Trophoblast cell (in vitro differentiated cells and primary cell): ENCODE results near the gene NOP16.

Source experiments
- DNase-seq, 2 donors: peaks; one replicate each; pipeline ENCODE4 v3.0.0-alpha.2; 2016
- H2AFZ ChIP-seq: 2 replicates; pipeline ENCODE4 v1.6.1; 2013; ENCODE audit warnings: low read length, moderate library complexity, mild to moderate bottlenecking; ENCODE audit not compliant: insufficient read depth, poor library complexity
- H2AK5ac ChIP-seq: 2 replicates; pipeline ENCODE4 v1.6.1; 2013; ENCODE audit warnings: mild to moderate bottlenecking, low read length
- H2BK120ac ChIP-seq: 2 replicates; pipeline ENCODE4 v1.6.1; 2013; ENCODE audit warnings: low read length, mild to moderate bottlenecking, moderate library complexity; ENCODE audit not compliant: insufficient read depth, poor library complexity
- H2BK12ac ChIP-seq: 2 replicates; pipeline ENCODE4 v1.6.1; 2013; ENCODE audit warnings: mild to moderate bottlenecking, low read length, moderate library complexity
- H2BK5ac ChIP-seq: 2 replicates; pipeline ENCODE4 v1.6.1; 2013; ENCODE audit warnings: low read length, low read depth, moderate library complexity, mild to moderate bottlenecking; ENCODE audit not compliant: poor library complexity
- H3K14ac ChIP-seq: 2 replicates; pipeline ENCODE4 v1.6.1; 2013; ENCODE audit warnings: mild to moderate bottlenecking, low read length
- H3K18ac ChIP-seq: 2 replicates; pipeline ENCODE4 v1.6.1; 2013; ENCODE audit warnings: mild to moderate bottlenecking, low read length
- H3K23ac ChIP-seq: 2 replicates; pipeline ENCODE4 v1.6.1; 2013; ENCODE audit warnings: low read length
- H3K27ac ChIP-seq: 2 replicates; pipeline ENCODE4 v1.5.1; 2013; ENCODE audit warnings: low read depth, mild to moderate bottlenecking, inconsistent platforms, low read length, moderate library complexity
- H3K27me3 ChIP-seq: 2 replicates; pipeline ENCODE4 v1.6.1; 2013; ENCODE audit warnings: inconsistent platforms, mild to moderate bottlenecking, low read length, moderate library complexity; ENCODE audit not compliant: insufficient read depth
- H3K36me3 ChIP-seq, 2 experiments: 1 replicate in 1 of 2; 2 replicates in 1 of 2; pipeline ENCODE4 v1.6.1; 2013; ENCODE audit warnings: low read length in 2 of 2, mild to moderate bottlenecking in 2 of 2, moderate library complexity in 1 of 2; ENCODE audit not compliant: insufficient read depth in 2 of 2, control insufficient read depth in 1 of 2
- H3K4ac ChIP-seq: 2 replicates; pipeline ENCODE4 v1.6.1; 2013; ENCODE audit warnings: low read depth, mild to moderate bottlenecking, low read length, moderate library complexity
- H3K4me1 ChIP-seq, 2 experiments: 1 replicate in 1 of 2; 2 replicates in 1 of 2; pipeline ENCODE4 v1.6.1; 2013; ENCODE audit warnings: low read length in 2 of 2, mild to moderate bottlenecking in 2 of 2, moderate library complexity in 1 of 2; ENCODE audit not compliant: insufficient read depth in 2 of 2, control insufficient read depth in 1 of 2
- H3K4me2 ChIP-seq: 2 replicates; pipeline ENCODE4 v1.6.1; 2013; ENCODE audit warnings: inconsistent platforms, mild to moderate bottlenecking, low read length, moderate library complexity
- H3K4me3 ChIP-seq: 2 replicates; pipeline ENCODE4 v1.5.1; 2013; ENCODE audit warnings: mild to moderate bottlenecking, low read depth, low read length, inconsistent platforms
- H3K79me1 ChIP-seq: one replicate; pipeline ENCODE4 v1.6.1; 2013; ENCODE audit warnings: low read length
- H3K79me2 ChIP-seq: 2 replicates; pipeline ENCODE4 v1.6.1; 2013; ENCODE audit warnings: low read length, mild to moderate bottlenecking; ENCODE audit not compliant: control insufficient read depth, insufficient read depth, poor library complexity
- H3K9ac ChIP-seq: 2 replicates; pipeline ENCODE4 v1.6.1; 2013; ENCODE audit warnings: mild to moderate bottlenecking, low read length
- H3K9me3 ChIP-seq: 2 replicates; pipeline ENCODE4 v1.6.1; 2013; ENCODE audit warnings: low read depth, mild to moderate bottlenecking, control low read depth, inconsistent platforms, low read length; ENCODE audit not compliant: insufficient read depth
- H4K12ac ChIP-seq: 2 replicates; pipeline ENCODE4 v1.6.1; 2013; ENCODE audit warnings: low read depth, mild to moderate bottlenecking, low read length, moderate library complexity
- H4K8ac ChIP-seq: 2 replicates; pipeline ENCODE4 v1.6.1; 2013; ENCODE audit warnings: low read depth, mild to moderate bottlenecking, low read length, moderate library complexity
- H4K91ac ChIP-seq: one replicate; pipeline ENCODE4 v1.6.1; 2013; ENCODE audit warnings: low read depth, mild to moderate bottlenecking, low read length, moderate library complexity
- WGBS: extraction: QIAGEN DNeasy Blood & Tissue Kit; methylation state at CpG from one replicate; pipeline ENCODE4 v1.1.7; 2013; ENCODE audit warnings: missing lambda C conversion rate; ENCODE audit not compliant: insufficient read length, insufficient coverage; ENCODE audit errors: extremely low coverage; 5-methylcytosine and 5-hydroxymethylcytosine counted together

Gene NOP16

GRCh38 chr5:176342158-176342483 is 46.3 kb downstream of the NOP16 start:
- Histone ChIP-seq H3K36me3 (peaks cover 8 to 17% of the 10 kb centered on the region in 2 experiments), H3K27me3 (no peaks in the 10 kb centered on the region), H3K79me1 (no peaks in the 10 kb centered on the region), H2BK120ac (no peak overlapping the region), H3K4me3 (no peak overlapping the region), H3K4me2 (no peak overlapping the region), H2AFZ (no peak overlapping the region), H3K79me2 (no peaks in the 10 kb centered on the region), H4K12ac (no peak overlapping the region), H2BK5ac (no peak overlapping the region), H2BK12ac (no peak overlapping the region), H3K27ac (no peak overlapping the region), H2AK5ac (no peak overlapping the region), H4K8ac (no peak overlapping the region), H3K4me1 (no peaks in the 10 kb centered on the region), H3K14ac (no peak overlapping the region), H3K4ac (no peak overlapping the region), H3K9ac (no peak overlapping the region), H3K18ac (no peak overlapping the region), H4K91ac (no peak overlapping the region), H3K9me3 (no peaks in the 10 kb centered on the region), H3K23ac (no peak overlapping the region)
- WGBS, result no CpG with 5 or more reads among the region's 1 CpG
- DNase-seq, result no peak

- Histone ChIP-seq H2AK5ac (no peak overlapping the region), H2BK120ac (no peak overlapping the region), H2BK5ac (no peak overlapping the region), H2BK12ac (no peak overlapping the region), H3K36me3 (peaks cover 5 to 13% of the 10 kb centered on the region in 2 experiments), H3K79me2 (no peaks in the 10 kb centered on the region), H4K91ac (no peak overlapping the region), H3K4me3 (no peak overlapping the region), H3K9me3 (no peaks in the 10 kb centered on the region), H3K4me2 (no peak overlapping the region), H4K8ac (no peak overlapping the region), H3K79me1 (no peaks in the 10 kb centered on the region), H3K27me3 (no peaks in the 10 kb centered on the region), H2AFZ (no peak overlapping the region), H3K4ac (no peak overlapping the region), H3K9ac (no peak overlapping the region), H3K14ac (no peak overlapping the region), H4K12ac (no peak overlapping the region), H3K27ac (no peak overlapping the region), H3K23ac (no peak overlapping the region), H3K18ac (no peak overlapping the region), H3K4me1 (no peaks in the 10 kb centered on the region)
- no CpG with 5 or more reads among the region's 2 CpGs for WGBS
- DNase-seq, result no peak
Observed at GRCh38 chr5:176341325-176342157, 46.9 kb downstream of the NOP16 start.

GRCh38 chr5:176339304-176339703 is 49.1 kb downstream of the NOP16 start:
- H3K27me3 ChIP-seq, result no peaks in the 10 kb centered on the region
- no peaks in the 10 kb centered on the region for H3K36me3 ChIP-seq
- no peak overlapping the region for H2BK5ac ChIP-seq
- H3K4ac ChIP-seq, result no peak overlapping the region
- H3K4me2 ChIP-seq, result no peak overlapping the region
- H3K18ac ChIP-seq, result no peak overlapping the region
- H3K9me3 ChIP-seq, result no peaks in the 10 kb centered on the region
- no CpG with 5 or more reads among the region's 5 CpGs for WGBS
- H3K4me1 ChIP-seq, result no peaks in the 10 kb centered on the region
- H2AK5ac ChIP-seq, result no peak overlapping the region
- DNase-seq, result no peak
- H3K27ac ChIP-seq, result no peak overlapping the region
- no peak overlapping the region for H3K9ac ChIP-seq
- no peaks in the 10 kb centered on the region for H3K79me2 ChIP-seq
- no peak overlapping the region for H3K23ac ChIP-seq
- no peak overlapping the region for H4K8ac ChIP-seq
- H4K12ac ChIP-seq, result no peak overlapping the region
- no peak overlapping the region for H4K91ac ChIP-seq
- no peaks in the 10 kb centered on the region for H3K79me1 ChIP-seq
- H2BK12ac ChIP-seq, result no peak overlapping the region
- H2BK120ac ChIP-seq, result no peak overlapping the region
- no peak overlapping the region for H2AFZ ChIP-seq
- no peak overlapping the region for H3K14ac ChIP-seq
- no peak overlapping the region for H3K4me3 ChIP-seq

GRCh38 chr5:176337913-176338312 is 50.5 kb downstream of the NOP16 start:
- H3K23ac ChIP-seq, result no peak overlapping the region
- H2BK5ac ChIP-seq, result no peak overlapping the region
- no peak overlapping the region for H2AFZ ChIP-seq
- no peaks in the 10 kb centered on the region for H3K9me3 ChIP-seq
- H4K91ac ChIP-seq, result no peak overlapping the region
- no peaks in the 10 kb centered on the region for H3K79me2 ChIP-seq
- no peak for DNase-seq
- H3K27me3 ChIP-seq, result no peaks in the 10 kb centered on the region
- no peak overlapping the region for H2BK120ac ChIP-seq
- H3K4me3 ChIP-seq, result no peak overlapping the region
- no peaks in the 10 kb centered on the region for H3K79me1 ChIP-seq
- no peaks in the 10 kb centered on the region for H3K36me3 ChIP-seq
- no peak overlapping the region for H3K4me2 ChIP-seq
- H3K4ac ChIP-seq, result no peak overlapping the region
- no peak overlapping the region for H3K14ac ChIP-seq
- WGBS, result no CpG with 5 or more reads among the region's 1 CpG
- no peak overlapping the region for H4K12ac ChIP-seq
- H3K9ac ChIP-seq, result no peak overlapping the region
- no peak overlapping the region for H3K27ac ChIP-seq
- no peak overlapping the region for H2AK5ac ChIP-seq
- H2BK12ac ChIP-seq, result no peak overlapping the region
- no peak overlapping the region for H4K8ac ChIP-seq
- H3K4me1 ChIP-seq, result no peaks in the 10 kb centered on the region
- no peak overlapping the region for H3K18ac ChIP-seq
